HG02870 (cell line): ENCODE measurements around the gene KCNJ5.

ENCODE experiments used
- ATAC-seq: cut with Tn5 transposase; IDR thresholded peaks from one replicate; pipeline ENCODE4 v1.9.1; 2021; ENCODE audit warnings: mild to moderate bottlenecking, moderate library complexity; ENCODE audit not compliant: unreplicated experiment

The KCNJ5 gene

DNA sequence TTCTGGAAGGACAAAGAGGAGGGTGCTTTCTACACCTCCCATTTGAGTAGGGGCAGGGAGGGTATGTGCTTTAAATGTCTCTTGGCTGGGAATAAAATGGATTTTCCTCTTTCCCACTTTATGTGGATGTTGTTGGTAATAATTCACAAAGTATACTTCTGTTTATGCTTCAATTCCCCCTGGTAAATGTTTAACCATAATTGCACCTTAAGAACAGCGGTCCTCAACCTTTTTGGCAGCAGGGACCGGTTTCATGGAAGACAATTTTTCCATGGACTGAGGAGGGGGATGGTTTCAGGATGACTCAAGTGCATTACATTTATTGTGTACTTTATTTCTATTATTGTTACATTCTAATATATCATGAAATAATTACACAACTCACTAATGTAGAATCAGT, 55.5 kb downstream of the KCNJ5 start:
- no peak for ATAC-seq

- no peak for ATAC-seq
These were observed 56.6 kb downstream of the KCNJ5 start for GRCh38 chr11:128947773-128948172.

DNA sequence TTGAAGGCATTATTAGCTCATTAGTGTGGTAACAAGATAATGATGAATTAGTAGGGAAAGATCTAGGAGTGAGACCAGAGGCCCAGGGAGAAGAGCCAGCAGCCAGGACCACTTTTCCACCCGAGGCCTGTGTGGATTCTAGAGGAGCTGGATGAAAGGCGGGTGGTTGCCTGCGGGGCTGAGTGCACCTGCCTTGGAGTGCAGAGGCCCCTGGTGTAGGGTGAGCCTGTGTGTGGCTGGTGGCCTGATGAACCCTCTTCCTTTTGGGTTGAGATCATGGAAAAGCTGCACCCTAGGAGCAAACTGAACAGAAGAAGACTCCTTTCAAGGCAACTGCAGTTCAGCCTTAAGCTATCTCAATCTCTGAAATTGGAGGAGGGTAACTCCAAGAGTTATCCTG, 57.4 kb downstream of the KCNJ5 start:
- no peak for ATAC-seq

- ATAC-seq, result no peak
These were observed 58.8 kb downstream of the KCNJ5 start for GRCh38 chr11:128949791-128950454.

DNA sequence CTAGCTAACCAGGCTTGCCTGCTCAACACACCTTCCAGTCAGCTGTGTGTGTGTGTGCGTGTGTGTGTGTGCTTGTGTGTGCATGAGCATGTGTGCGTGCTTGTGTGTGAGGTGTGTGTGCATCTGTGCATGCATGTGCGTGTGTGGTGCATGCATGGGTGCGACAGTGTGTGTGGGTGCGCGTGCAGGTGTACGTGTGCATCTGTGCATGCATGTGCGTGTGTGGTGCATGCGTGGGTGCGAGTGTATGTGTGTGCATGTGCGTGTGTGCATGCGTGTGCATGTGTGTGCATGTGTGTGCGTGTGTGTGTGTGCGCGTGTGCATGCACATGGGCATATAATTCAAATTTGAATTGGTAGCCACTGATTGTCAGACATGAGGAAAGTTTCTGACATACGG, 62.0 kb downstream of the KCNJ5 start:
- ATAC-seq, result no peak

GRCh38 chr11:128955636-128956035, 64.5 kb downstream of the KCNJ5 start:
- ATAC-seq, result no peak

DNA sequence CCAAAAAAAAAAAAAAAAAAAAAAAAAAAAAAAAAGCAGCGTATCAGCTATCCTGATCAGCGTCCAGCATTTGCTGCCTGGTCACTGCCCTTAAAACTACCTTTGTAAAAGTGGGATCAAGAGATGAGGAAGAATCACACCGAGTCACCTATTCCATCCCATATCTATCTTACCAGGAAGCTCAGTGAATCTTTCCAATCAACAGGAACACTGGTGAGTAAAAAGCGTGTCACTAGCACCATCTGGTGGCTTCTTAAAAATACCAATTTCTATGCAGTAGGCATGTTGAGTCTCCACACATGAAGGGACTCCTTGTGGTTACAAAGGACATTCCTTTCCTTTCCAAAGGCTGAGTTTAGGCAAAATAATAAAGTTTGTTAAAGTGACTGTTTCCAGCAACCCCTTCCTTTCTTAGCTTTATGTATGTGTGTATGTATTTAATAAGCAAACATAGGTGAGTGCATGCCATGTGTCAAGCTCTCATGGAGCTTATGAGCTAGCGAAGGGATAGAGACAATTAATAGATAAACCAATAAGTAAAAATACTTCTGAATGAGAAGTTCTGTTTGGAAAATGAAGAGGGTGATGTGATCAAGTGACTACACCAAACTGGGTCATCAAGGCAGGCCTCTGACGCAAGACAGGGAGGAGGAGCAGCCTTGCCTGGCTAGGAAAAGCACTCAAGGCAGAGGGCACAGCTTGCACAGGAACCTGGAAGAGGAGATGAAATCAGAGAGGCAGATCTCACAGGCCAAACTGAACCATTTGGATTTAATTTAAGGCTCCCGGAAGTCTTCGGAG, 65.4 kb downstream of the KCNJ5 start:
- peak; percentile 68 for ATAC-seq

- ATAC-seq, result no peak
These were observed 66.0 kb downstream of the KCNJ5 start for GRCh38 chr11:128957202-128957482.

DNA sequence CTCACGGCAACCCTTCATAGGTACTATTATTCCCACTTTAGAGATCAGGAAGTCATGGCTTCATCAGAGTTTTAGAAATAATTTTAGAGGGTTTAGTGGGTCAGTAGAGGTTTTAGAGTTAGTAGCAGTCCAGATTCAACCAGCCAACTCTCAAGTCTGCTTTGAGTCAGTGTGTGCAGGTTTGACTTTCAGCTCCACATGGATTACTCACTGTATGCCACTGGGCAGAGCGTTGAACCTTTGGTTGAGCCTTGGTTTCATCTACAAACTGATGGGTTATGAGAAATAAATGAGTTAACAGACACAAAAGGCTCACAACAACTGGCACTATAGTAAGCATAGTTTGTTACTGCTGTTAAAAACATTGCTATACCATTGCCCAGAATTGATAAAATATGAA, 70.5 kb downstream of the KCNJ5 start:
- no peak for ATAC-seq

- no peak for ATAC-seq
These were observed 71.7 kb downstream of the KCNJ5 start for GRCh38 chr11:128962896-128963295.

GRCh38 chr11:128963744-128964325, 72.7 kb downstream of the KCNJ5 start:
- ATAC-seq, result no peak

GRCh38 chr11:128964463-128964930, 73.3 kb downstream of the KCNJ5 start:
- ATAC-seq, result no peak

GRCh38 chr11:128965485-128965884, 74.3 kb downstream of the KCNJ5 start:
- ATAC-seq, result peak; percentile 94

DNA sequence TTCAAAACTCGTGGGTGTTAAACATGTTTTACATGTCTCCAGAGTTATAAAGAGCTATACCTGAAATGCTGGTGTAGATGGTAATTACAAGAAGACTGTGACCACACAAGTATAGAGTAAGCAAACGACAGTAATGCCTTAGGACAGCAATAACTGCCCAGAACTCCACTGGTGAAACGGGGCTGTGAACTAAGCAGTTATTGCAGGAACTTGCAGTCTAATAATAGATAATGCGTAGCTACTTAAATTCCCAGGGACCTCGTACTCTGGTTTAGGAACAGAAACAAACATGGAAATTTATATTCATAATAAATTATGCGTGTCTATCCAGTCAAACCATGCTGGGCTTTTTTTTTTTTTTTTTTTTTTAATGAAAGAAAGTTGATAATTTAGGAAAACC, 76.4 kb downstream of the KCNJ5 start:
- ATAC-seq, result no peak

DNA sequence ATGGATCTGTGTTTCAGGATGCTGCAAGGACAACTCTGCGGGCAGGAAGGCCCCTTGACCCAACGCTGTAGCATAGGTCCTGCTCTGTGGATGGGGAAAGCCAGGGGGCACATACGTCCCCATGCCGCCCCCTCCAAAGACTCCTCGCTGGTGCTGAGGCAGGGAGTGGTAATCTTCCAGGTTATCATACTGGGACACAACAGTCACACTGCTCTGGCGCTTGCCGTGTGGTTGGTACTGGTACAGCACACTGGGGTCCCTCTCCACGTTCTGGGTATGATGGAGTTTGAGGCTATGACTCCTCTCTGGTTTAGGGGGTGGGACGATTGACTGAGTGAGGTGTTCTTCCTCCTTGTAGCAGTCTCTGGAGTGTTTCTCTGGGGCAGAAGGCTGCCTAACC, 77.8 kb downstream of the KCNJ5 start:
- no peak for ATAC-seq
